ENCODE results near the gene MS4A15. TPM values are rescaled to one million over a fixed set of nuclear protein-coding genes. Genes with fewer than 3 reads are reported as not detected.

MS4A15 gene, protein sequence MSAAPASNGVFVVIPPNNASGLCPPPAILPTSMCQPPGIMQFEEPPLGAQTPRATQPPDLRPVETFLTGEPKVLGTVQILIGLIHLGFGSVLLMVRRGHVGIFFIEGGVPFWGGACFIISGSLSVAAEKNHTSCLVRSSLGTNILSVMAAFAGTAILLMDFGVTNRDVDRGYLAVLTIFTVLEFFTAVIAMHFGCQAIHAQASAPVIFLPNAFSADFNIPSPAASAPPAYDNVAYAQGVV
- not detected in 5 replicates for total RNA-seq (2022; extraction: Qiagen RNA extraction)

DNA sequence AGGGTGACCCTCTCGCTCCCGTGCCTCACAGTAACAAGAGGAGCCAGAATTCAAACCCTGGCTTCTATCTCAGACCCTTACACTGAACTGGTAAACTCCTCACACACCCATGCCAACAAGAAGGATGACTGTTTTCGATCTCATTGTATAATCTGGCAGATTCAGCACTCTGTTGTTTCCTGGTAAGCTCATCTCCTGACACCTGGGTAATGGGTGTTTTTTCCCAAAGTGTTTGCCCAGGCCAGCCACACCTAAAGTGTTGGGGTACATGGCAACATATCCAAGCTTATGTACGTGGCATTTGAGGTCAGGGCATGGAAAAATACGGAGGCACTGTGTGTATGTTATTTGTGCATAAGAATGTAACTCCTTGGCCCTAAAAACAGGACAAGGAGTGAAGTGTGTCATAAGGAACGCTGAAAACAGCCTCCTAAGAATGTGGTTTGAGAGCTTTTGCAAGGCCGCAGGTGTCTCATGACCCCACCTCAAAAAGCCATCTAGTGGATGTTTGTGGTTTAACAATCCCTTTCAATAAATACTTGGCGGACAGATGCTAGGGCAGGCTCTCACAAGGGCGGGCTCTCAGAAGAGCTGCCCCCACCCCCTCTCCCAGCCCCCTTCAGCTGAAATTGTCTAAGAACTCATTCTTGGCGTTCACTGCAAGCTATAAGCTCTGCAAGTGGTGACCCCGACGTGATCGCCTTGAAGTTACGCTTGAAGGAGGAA is at the start of gene MS4A15:
MS4A15 (plus strand) TSS at position 561 of the 726 bp plus-strand sequence. CDS start 6,867 bp downstream, outside the sequence.

DNA sequence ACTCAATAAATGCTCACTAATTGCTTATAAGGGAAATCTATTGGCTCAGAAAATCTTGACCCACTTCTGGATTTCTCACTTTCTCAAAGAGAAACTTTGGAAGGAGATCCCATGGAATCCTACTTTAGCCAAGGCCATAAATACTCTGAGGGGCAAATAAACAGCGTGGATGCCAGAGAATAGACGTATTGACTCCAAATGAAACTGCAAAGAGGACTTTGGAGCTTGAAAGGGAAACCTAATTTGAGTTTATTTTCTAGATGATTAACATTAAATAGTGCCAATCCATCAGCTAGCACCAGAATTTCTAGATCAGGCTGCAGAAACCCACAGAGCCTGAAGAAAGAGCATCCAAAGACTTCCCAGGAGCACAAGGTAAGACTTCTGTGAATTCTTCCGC is 32.2 kb upstream of the MS4A15 start, which contains the start of gene MS4A18:
MS4A18 (plus strand) TSS at position 301 of the 400 bp plus-strand sequence.

DNA sequence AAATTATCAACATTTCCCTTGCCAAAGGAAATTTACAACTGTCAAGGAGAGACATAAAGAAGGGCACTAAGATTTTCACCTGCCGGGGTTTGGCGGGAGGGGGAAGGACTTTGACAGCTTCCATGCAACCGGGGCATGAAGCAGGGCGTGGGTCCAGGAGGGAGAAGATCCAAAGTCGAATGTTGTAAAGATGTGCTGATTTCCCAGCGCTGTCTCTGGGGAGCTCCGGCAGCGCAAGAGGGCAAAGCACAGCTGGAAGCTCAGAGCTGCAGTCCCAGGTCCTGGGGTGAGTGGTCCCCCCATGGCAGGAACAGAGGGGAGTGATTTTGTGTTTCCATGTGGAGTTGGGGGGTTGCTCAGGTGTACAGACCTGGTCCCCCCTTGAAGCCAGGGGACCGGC is 28.5 kb downstream of the MS4A15 start, which contains the start of gene MS4A10:
MS4A10 (plus strand) TSS at position 198 of the 400 bp plus-strand sequence. CDS start 5,003 bp downstream, outside the sequence.

Other genes starting within 250 kb of the MS4A15 start
- gene MS4A13, start 241.5 kb upstream of the MS4A15 start, total RNA-seq (2022; extraction: Qiagen RNA extraction), result not detected in 5 replicates
- not detected in 5 replicates for gene MS4A8, start 57.3 kb upstream of the MS4A15 start, total RNA-seq (2022; extraction: Qiagen RNA extraction)
- not detected in 5 replicates for gene MS4A18, start 32.1 kb upstream of the MS4A15 start, total RNA-seq (2022; extraction: Qiagen RNA extraction)
- not detected in 5 replicates for gene MS4A10, start 28.5 kb downstream of the MS4A15 start, total RNA-seq (2022; extraction: Qiagen RNA extraction)
- gene CCDC86, start 85.2 kb downstream of the MS4A15 start, total RNA-seq (2022; extraction: Qiagen RNA extraction), result 86.0 to 111 TPM (median 97.8 TPM) in 5 replicates
- 0.06 to 0.08 TPM (median 0.07 TPM) in 4 of 5 replicates, not detected in the other for gene PTGDR2, start 99.1 kb downstream of the MS4A15 start, total RNA-seq (2022; extraction: Qiagen RNA extraction)
- gene ZP1, start 110.7 kb downstream of the MS4A15 start, total RNA-seq (2022; extraction: Qiagen RNA extraction), result 0.09 to 0.19 TPM (median 0.12 TPM) in 5 replicates
- 162 to 194 TPM (median 189 TPM) in 5 replicates for gene PRPF19, start 149.7 kb downstream of the MS4A15 start, total RNA-seq (2022; extraction: Qiagen RNA extraction)
- 98.8 to 134 TPM (median 126 TPM) in 5 replicates for gene TMEM109, start 157.3 kb downstream of the MS4A15 start, total RNA-seq (2022; extraction: Qiagen RNA extraction)
- gene TMEM132A, start 167.6 kb downstream of the MS4A15 start, total RNA-seq (2022; extraction: Qiagen RNA extraction), result 110 to 179 TPM (median 170 TPM) in 5 replicates
- gene SLC15A3, start 195.3 kb downstream of the MS4A15 start, total RNA-seq (2022; extraction: Qiagen RNA extraction), result not detected in 5 replicates
- 0.07 to 0.20 TPM (median 0.15 TPM) in 5 replicates for gene CD6, start 214.8 kb downstream of the MS4A15 start, total RNA-seq (2022; extraction: Qiagen RNA extraction)